Nephron progenitor cell (in vitro differentiated cells): ENCODE data around the gene ADAM23.
"Not testable (repeated sequence)": the region's sequence is repeated elsewhere in the genome, so short reads cannot be mapped to it uniquely, and the experiment has no call there.

Experiments used
- DNase-seq: peaks from one replicate; pipeline ENCODE4 v3.0.0; 2021
- H3K27ac Mint-ChIP-seq: 2 replicates; pipeline ENCODE4 v1.8.0; 2021; ENCODE audit warnings: mild to moderate bottlenecking, moderate library complexity, mixed read lengths
- H3K27me3 Mint-ChIP-seq: 2 replicates; pipeline ENCODE4 v1.8.0; 2021; ENCODE audit warnings: mild to moderate bottlenecking, low read depth, mixed read lengths; ENCODE audit not compliant: poor library complexity
- H3K36me3 Mint-ChIP-seq: 2 replicates; pipeline ENCODE4 v1.8.0; 2021; ENCODE audit warnings: low read depth, mixed read lengths
- H3K4me1 Mint-ChIP-seq: 2 replicates; pipeline ENCODE4 v1.8.0; 2021; ENCODE audit warnings: mixed read lengths
- H3K4me3 Mint-ChIP-seq: 2 replicates; pipeline ENCODE4 v1.8.0; 2021; ENCODE audit warnings: mild to moderate bottlenecking, moderate library complexity, mixed read lengths
- H3K9me3 Mint-ChIP-seq: 2 replicates; pipeline ENCODE4 v1.8.0; 2021; ENCODE audit warnings: mild to moderate bottlenecking, moderate library complexity, mixed read lengths
- TF ChIP-seq, protein P1 (sequence below): fragments of 200-600 bp; sonication (generic); IDR thresholded peaks from 2 replicates; pipeline ENCODE4 v1.5.0; 2021; ENCODE audit warnings: antibody characterized with exemption

ADAM23 gene, protein sequence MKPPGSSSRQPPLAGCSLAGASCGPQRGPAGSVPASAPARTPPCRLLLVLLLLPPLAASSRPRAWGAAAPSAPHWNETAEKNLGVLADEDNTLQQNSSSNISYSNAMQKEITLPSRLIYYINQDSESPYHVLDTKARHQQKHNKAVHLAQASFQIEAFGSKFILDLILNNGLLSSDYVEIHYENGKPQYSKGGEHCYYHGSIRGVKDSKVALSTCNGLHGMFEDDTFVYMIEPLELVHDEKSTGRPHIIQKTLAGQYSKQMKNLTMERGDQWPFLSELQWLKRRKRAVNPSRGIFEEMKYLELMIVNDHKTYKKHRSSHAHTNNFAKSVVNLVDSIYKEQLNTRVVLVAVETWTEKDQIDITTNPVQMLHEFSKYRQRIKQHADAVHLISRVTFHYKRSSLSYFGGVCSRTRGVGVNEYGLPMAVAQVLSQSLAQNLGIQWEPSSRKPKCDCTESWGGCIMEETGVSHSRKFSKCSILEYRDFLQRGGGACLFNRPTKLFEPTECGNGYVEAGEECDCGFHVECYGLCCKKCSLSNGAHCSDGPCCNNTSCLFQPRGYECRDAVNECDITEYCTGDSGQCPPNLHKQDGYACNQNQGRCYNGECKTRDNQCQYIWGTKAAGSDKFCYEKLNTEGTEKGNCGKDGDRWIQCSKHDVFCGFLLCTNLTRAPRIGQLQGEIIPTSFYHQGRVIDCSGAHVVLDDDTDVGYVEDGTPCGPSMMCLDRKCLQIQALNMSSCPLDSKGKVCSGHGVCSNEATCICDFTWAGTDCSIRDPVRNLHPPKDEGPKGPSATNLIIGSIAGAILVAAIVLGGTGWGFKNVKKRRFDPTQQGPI

DNA sequence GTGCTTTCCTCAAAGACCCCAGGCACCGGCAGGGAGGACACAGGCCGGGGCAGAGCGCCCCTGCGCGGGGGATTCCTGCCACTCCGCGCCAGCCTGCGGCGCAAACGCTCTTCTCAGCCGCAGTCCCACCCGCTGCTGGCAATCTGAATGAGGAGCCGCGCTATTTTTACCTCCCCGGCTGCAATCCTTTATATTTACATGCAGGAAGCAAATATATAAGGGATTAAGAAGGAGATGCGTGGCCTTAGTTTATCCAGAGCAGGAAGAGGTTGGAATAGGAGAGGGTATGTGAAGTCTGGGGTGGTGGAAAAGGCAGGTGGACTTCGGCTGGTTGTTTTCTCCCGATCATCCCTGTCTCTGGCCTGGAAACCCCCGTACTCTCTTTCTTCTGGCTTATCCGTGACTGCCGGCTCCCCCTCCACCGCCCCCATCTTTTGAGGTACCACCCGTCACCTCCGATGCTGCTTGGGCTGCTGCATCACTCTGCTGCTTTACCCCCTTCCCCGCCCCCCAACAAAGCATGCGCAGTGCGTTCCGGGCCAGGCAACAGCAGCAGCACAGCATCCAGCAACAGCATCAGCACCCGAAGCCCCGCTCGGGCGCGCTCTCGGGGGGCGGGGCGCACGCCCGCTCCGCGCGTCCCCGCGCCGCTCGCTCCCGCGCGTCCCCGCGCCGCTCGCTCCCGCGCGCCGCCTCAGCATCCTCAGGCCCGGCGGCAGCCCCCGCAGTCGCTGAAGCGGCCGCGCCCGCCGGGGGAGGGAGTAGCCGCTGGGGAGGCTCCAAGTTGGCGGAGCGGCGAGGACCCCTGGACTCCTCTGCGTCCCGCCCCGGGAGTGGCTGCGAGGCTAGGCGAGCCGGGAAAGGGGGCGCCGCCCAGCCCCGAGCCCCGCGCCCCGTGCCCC lies at the start of gene ADAM23:
Gene ADAM23 (plus strand): TSS at position 700 of the 902 bp plus-strand sequence. CDS start 335 bp downstream, outside the sequence.
- DNase-seq = peak; percentile 80
- H3K36me3 Mint-ChIP-seq = no peaks in the 10 kb centered on the region
- TF ChIP-seq, protein P1, sequence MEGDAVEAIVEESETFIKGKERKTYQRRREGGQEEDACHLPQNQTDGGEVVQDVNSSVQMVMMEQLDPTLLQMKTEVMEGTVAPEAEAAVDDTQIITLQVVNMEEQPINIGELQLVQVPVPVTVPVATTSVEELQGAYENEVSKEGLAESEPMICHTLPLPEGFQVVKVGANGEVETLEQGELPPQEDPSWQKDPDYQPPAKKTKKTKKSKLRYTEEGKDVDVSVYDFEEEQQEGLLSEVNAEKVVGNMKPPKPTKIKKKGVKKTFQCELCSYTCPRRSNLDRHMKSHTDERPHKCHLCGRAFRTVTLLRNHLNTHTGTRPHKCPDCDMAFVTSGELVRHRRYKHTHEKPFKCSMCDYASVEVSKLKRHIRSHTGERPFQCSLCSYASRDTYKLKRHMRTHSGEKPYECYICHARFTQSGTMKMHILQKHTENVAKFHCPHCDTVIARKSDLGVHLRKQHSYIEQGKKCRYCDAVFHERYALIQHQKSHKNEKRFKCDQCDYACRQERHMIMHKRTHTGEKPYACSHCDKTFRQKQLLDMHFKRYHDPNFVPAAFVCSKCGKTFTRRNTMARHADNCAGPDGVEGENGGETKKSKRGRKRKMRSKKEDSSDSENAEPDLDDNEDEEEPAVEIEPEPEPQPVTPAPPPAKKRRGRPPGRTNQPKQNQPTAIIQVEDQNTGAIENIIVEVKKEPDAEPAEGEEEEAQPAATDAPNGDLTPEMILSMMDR = peak; percentile 33
- no peaks in the 10 kb centered on the region for H3K9me3 Mint-ChIP-seq
- no peak within 1 kb of the TSS for H3K27ac Mint-ChIP-seq
- H3K4me1 Mint-ChIP-seq = peaks cover 30% of the 10 kb centered on the region
- H3K4me3 Mint-ChIP-seq = peak within 1 kb of the TSS; percentile 92
- H3K27me3 Mint-ChIP-seq = peaks cover 53% of the 10 kb centered on the region

DNA sequence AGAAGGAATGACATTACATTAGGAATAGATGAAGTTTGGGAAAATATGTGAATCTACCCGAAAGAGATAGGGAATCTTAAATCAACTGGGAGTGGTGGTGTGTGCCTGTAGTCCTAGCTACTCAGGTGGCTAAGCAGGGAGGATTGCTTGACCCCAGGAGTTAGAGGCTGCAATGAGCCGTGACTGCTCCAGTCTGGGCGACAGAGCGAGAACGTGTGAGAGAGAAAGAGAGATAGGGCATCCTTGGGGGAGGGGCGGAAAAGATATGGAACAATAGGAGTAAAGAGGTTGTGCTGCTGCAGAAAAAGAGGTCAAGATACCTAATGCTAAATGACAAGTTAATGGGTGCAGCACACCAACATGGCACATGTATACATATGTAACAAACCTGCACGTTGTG lies 47.1 kb upstream of the ADAM23 start:
- Mint-ChIP-seq H3K4me1 (peaks cover 25% of the 10 kb centered on the region), H3K27ac (no peak overlapping the region), H3K36me3 (peaks cover 17% of the 10 kb centered on the region), H3K27me3 (peaks cover 7% of the 10 kb centered on the region), H3K9me3 (peaks cover 35% of the 10 kb centered on the region), H3K4me3 (peak overlapping the region; percentile 9)
- DNase-seq = peak; percentile 47
- TF ChIP-seq, protein P1 = no peak

DNA sequence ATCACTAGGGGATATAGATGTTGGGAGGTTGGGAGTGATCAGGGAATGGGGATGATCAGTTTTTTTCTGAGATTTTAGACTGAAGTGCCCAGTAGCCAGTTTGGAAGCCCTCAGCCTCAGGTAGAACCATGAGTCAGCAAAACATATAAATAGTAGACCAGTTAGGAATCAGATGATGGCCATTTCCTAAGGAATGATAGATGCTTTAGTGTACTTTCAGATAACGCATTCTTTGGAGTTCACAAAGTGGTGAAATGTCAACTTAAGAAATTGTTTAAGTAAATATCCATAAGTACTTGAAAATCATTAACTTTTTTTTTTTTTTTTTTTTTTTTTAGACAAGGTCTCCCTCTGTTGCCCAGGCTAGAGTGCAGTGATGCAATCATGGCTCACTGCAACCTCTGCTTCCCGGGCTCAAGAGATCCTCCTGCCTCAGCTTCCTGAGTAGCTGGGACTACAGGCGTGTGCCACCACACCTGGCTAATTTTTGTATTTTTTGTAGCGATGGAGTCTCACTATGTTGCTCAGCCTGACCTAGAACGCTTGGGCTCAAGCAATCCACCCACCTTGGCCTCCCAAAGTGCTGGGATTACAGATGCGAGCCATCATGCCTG lies 40.3 kb upstream of the ADAM23 start:
- not testable (repeated sequence) for DNase-seq, H3K27me3 Mint-ChIP-seq, H3K4me3 Mint-ChIP-seq, H3K27ac Mint-ChIP-seq
- Mint-ChIP-seq H3K36me3 (peaks cover 12% of the 10 kb centered on the region), H3K9me3 (peaks cover 23% of the 10 kb centered on the region), H3K4me1 (peaks cover 12% of the 10 kb centered on the region)

DNA sequence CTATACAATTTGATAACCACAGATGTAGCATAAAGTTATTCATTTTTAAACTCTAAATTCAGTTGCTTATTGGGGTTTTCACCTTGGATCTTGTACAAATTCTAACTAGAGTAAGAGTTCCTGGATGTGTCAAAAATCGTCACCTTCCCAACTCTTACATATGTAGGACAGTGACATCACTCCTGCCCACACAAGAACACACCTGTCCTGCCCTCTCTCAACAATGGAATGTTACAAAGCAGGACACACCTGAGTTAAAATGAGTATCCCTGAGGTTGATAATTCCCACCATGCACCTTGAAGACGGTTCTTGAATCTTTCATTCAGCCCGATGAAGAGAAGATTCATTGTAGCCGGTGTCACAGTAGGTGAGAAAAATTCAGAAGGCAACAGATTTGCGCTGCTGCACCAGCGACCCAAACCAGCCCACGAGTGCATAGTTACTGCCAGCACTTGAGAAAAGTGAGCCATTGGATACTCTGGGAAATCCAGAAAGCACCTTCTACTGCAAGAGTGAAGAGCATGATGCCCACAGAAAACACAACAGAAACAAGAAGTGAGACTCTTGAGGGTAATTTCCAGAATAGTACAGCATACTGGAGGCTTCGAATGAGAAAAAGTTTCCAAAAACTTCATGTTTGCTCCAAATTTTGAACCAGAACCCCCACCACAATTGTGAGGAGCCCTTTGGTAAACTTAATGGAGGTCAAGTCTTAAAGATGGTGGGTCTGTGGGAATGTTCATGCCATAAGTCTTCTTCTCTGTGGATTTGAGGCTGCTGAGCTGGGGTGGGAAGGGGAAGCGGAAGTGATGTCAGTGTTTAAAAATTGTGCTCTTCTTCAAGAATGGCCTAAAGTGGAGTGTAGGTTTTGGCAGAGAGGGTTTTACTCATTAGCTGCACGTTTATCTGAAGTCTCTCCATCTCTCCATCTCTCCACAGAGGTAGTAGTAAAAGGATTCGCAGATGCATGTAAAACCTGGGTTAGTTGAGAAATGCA lies 34.7 kb upstream of the ADAM23 start:
- H3K9me3 Mint-ChIP-seq = peaks cover 21% of the 10 kb centered on the region
- DNase-seq = no peak
- peaks cover 9% of the 10 kb centered on the region for H3K4me1 Mint-ChIP-seq
- no peak overlapping the region for H3K27ac Mint-ChIP-seq
- no peak overlapping the region for H3K4me3 Mint-ChIP-seq
- TF ChIP-seq, protein P1 = no peak
- peaks cover 5% of the 10 kb centered on the region for H3K27me3 Mint-ChIP-seq
- H3K36me3 Mint-ChIP-seq = no peaks in the 10 kb centered on the region

DNA sequence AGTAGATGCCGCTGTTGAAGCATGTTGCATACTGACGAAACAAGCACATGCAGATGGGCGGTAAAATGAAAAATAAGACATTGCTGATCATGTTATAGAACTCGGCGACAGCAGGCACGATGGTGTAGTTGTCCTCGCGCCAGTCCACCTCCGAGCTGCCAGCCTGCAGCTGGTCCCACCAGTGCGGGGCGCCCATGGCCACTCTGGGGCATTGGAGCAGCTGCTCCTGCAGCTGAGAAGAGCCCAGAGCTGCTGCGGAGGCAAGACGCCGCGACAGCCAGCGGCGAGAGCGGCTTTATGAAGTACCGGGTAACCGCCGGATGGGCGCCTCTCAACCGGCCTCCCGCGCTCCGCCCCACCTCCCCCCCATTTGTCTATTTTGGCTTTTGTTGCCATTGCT lies 32.6 kb upstream of the ADAM23 start:
- Mint-ChIP-seq H3K4me1 (no peaks in the 10 kb centered on the region), H3K27ac (no peak overlapping the region), H3K9me3 (peaks cover 25% of the 10 kb centered on the region), H3K4me3 (no peak overlapping the region), H3K36me3 (no peaks in the 10 kb centered on the region), H3K27me3 (peaks cover 5% of the 10 kb centered on the region)
- TF ChIP-seq, protein P1 = no peak
- DNase-seq = no peak
